GM19463 (cell line): ENCODE measurements around the gene FAM53B.

Experiments
- ATAC-seq: cut with Tn5 transposase; IDR thresholded peaks from one replicate; pipeline ENCODE4 v1.9.1; 2021; ENCODE audit warnings: mild to moderate bottlenecking, moderate library complexity; ENCODE audit not compliant: unreplicated experiment

FAM53B gene

DNA sequence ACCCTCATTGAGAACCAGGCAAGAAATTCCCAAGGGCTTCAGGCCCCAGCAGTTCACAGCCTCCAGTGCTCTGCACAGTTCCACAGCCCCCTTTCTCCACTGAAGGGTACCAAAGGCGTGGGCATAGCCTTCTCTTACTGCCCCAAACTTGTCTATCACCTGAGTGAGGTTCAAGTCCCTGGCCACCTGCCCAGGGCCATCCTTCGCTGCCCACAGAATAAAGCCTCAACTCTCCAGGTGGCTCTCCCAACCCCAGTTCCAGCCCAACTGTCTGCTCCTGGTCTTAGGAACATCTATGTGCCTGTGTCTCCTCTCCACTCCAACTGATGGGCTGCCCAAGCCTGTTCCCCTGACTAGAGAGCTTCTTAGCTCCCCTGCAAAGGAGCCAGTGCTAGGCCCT is 79.1 kb downstream of the FAM53B start:
- ATAC-seq: no peak

DNA sequence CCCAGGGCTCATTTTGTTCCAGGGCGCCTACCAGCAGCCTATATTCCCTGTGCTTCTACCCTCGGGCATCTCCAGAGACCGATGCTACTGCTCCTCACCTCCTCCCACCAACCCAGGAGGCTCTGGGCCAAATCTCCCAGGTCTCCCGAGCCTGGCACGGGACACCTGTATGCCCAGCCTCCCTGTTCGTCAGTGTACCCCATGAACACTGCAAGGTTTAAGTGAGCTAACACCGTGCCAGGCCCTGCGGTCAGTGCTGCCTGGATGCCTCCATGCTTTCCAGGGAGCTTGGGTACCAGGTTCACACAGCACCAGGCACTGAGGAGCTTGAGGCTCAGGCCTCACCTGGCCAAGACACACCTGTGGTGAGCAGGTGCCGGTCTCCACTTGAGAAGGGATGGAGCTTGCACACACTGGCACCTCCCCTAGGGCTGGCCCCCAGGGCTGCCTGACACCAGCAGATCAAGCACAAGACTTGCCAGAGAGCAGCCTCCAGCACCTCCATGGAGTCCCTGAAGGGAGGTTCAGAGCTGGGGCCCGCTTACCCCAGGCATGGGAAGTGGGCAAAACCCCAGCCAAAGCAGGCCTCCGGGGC is 80.3 kb downstream of the FAM53B start:
- no peak for ATAC-seq

DNA sequence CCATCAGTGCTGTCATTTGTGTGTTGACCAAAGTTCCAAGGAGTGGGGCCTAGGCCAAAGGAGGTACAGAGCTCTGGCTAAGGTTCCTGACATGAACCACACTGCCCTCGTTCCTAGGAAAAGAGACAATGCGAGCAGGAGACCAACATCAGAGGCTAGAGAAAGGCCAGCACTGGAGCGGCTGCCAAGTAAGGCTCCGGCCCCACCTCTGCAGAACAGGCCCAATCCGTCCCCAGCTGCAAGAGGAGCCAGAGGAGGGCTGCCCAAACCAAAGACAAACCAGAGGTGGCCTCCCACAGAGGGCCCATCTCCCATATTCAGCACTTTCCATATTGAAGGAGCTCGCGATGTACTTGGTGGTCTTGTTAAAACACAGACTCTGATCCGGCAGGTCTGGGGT is 81.0 kb downstream of the FAM53B start:
- ATAC-seq: no peak

- no peak for ATAC-seq
Measured at GRCh38 chr10:124661660-124662180, 82.5 kb downstream of the FAM53B start.

GRCh38 chr10:124660404-124661125 is 83.6 kb downstream of the FAM53B start:
- ATAC-seq: no peak

GRCh38 chr10:124659380-124659779 is 84.8 kb downstream of the FAM53B start:
- no peak for ATAC-seq

- no peak for ATAC-seq
Measured at GRCh38 chr10:124658591-124659242, 85.5 kb downstream of the FAM53B start.

DNA sequence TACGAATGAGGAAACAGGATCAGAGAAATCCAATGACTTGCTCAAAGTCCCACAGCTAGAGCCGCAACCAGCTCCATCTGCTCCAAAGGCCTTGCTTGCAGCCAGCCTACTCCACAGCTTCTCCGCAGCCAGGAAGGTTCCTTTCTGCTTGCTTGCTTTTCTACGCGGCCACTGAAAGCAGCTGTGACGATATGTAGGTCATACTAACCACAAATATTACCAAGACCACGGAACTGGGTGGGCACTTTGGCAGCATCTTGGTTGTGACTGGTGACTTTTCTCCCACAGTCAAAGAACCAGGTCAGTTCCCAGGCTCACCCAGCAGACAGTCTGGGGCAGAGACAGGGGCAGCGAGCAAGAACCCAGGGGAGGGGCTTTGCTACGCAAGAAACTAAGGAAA is 86.4 kb downstream of the FAM53B start:
- no peak for ATAC-seq

DNA sequence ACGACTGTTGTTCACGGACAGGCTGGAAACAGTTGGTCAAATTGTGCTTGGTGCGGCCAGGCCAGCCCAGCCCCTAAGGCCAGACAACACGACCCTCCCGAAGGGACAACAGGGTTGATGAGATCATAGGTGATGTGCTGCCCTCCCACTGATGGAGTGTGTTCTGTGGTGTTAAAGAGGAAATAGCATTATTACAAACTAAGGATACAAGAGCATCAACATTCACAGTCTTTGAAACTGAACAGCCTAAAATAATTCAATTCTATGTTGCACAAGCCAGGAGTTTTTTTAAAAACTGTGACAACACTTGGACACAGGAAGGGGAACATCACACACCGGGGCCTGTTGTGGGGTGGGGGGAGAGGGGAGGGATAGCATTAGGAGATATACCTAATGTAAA is 87.6 kb downstream of the FAM53B start:
- no peak for ATAC-seq

- ATAC-seq: no peak
Measured at GRCh38 chr10:124656113-124656490, 88.1 kb downstream of the FAM53B start.

DNA sequence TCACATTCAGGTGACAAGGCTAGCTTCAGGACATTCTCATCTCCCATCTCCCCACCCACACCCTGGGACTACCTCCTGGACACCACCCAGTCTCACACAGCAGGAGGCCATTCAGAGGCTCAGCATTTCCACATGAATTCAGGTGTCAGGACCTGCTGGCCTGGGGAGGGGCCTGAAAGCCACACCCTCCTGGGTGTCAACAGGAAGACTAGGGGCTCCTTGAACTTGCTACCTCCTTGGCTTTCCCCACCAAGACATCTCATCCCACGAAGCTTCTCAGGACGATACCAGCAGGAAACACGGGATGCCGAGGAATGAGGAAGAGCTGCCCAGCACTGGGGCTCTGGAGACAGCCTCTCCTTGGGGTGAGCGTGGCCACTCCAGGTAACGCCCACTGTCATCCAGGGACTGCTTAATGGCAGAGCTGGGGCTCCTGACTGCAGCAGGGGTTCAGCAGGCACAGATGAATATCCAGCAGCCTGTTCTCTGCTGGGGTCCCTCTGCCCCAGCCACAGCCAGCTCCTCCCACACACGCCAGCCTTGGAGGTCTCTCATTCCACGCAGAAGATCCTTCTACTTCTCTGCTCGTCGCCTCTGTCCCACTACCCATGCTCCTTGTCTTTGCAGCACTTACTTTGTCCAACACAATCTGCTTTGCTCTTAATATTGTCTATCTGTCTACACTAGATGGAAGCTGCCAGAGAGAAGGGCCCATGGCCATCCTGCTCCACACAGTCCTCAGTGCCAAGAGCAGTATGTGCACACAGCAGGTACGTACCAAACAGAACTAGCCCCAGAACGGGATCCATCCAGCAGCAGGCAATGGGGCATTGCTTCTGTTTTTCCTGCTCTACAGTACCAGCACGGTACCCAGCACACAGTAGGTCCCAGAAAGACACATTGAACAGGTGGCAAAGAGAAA is 88.7 kb downstream of the FAM53B start:
- ATAC-seq: no peak

GRCh38 chr10:124654686-124655085 is 89.5 kb downstream of the FAM53B start:
- no peak for ATAC-seq

- no peak for ATAC-seq
Measured at GRCh38 chr10:124653811-124654651, 90.1 kb downstream of the FAM53B start.

DNA sequence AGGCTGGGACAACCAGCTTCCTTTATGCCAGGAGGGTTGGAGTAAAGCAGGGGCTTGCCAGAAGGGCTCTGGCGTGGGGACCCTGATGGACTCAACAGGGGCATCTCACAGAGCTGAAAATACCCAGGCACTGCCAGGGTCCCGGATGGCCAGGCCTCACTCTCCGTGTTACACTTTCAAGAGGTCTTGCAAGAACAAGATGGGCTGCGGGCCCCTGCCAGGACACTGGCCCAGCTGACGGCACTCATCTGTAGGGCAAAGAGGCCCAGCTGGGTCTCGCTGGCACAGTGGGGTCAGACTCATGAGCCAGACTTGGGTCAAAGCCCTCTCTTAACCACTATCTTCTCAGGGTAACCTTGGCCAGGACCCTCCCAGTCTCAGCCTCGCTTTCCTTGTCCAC is 90.9 kb downstream of the FAM53B start:
- no peak for ATAC-seq

DNA sequence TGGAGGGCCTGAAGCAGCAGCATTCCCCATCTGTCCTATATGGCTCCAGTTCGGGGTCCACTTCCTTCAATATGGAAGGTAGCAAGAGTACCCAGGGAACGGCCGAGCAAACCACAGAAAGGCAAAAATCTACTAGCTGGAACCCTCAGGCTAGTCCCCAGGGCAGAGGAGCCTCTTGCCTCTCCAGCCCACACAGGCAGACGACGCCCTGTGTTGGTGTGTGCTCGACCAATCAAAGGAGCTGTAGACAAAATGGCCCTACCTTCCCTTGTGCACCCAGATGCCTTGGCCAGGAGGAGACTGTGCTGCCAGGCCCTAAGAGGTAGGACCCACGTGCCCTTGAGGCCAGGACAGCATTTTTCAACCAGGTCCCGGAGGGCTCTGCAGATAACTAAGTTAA is 91.5 kb downstream of the FAM53B start:
- ATAC-seq: no peak

DNA sequence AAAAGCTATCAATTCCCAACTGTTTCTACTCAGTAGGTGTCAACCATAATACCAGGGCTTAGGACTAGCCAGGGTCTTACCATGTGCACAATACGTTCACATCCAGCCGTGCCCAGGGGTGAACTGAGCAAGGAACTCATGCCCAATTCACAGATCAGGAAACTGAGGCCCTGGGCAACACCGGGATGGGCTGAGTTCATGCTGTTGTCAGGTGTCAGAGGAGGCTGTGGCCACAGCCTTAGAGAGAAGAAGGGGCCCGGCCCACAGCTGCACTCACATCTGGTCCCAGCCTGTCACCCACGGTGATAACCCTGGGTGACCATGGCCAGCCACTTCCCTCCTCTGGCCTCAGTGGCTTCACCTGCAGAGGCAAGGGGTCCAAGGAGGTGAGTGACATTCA is 92.0 kb downstream of the FAM53B start:
- no peak for ATAC-seq

DNA sequence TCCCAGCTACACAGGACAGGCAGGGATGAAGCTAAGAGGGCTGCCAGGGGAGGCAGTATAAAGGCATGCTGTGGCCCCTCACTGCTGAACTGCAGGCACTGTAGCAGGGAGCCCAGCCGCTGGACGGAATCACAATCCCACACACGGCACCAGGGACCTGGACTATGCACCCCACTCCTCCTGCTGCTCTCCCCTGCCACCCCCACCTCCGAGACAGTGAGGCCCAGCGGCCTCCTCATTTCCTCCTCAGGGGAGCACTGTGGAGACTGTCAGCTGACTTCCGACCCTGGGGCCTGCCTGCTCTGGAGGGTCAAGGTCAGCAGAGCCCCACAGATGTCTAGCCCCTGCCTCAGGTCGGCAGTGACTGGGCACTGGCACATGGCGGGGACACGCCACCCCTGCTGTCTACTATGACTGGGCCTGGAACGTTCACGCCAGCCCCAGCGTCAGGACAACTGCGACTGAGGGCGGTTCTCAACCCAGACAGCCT is 92.7 kb downstream of the FAM53B start:
- ATAC-seq: no peak

GRCh38 chr10:124650820-124651401 is 93.3 kb downstream of the FAM53B start:
- ATAC-seq: peak; percentile 41

GRCh38 chr10:124650263-124650662 is 93.9 kb downstream of the FAM53B start:
- no peak for ATAC-seq

DNA sequence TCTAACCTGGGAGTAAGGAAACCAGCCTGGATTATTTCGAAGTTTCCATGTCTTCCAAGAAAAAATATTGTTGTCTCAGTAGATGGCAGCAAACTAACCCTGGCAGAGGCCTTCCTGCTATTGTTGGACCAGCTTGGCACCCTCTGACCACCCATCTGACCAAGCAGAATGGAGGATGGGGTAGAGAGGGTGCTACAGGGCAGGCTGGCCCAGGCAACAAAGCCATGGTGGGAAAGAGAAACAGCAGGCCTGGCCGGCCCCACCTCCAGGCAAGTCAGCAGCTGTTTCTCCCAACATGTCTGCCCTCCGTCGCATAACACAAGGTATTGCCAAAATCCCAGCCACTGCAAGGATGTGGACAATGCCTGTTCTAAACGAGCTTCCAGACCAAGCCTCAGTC is 95.0 kb downstream of the FAM53B start:
- ATAC-seq: no peak
